ENCODE data around the gene PLAAT2.

DNA sequence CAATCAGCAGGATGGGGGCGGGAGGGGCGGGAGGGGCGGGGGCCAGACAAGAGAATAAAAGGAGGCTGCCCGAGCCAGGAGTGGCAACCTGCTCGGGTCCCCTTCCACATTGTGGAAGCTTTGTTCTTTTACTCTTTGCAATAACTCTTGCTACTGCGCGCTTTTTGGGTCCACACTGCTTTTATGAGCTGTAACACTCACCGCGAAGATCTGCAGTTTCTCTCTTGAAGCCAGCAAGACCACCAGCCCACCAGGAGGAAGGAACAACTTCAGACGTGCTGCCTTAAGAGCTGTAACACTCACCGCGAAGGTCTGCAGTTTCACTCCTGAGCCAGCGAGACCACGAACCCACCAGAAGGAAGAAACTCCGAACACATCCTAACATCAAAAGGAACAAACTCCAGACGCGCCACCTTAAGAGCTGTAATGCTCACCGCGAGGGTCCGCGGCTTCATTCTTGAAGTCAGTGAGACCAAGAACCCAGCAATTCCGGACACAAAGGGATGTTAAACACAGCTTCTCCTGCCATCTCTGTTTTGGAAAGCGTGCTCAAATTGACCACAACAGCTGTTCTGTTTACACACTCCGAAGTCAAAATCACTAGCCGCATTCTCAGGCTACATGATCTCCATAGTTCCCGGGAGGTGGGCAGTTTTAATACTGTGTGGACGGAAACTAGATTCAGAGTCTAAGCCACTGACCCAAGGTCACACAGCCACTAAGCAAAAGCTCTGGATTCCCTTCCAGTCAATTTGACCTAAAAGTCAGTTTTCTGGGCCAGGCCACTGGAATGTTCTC is 11.9 kb downstream of the PLAAT2 start:
- TF ChIP-seq, protein P1, sequence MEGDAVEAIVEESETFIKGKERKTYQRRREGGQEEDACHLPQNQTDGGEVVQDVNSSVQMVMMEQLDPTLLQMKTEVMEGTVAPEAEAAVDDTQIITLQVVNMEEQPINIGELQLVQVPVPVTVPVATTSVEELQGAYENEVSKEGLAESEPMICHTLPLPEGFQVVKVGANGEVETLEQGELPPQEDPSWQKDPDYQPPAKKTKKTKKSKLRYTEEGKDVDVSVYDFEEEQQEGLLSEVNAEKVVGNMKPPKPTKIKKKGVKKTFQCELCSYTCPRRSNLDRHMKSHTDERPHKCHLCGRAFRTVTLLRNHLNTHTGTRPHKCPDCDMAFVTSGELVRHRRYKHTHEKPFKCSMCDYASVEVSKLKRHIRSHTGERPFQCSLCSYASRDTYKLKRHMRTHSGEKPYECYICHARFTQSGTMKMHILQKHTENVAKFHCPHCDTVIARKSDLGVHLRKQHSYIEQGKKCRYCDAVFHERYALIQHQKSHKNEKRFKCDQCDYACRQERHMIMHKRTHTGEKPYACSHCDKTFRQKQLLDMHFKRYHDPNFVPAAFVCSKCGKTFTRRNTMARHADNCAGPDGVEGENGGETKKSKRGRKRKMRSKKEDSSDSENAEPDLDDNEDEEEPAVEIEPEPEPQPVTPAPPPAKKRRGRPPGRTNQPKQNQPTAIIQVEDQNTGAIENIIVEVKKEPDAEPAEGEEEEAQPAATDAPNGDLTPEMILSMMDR (IDR thresholded peaks at IDR 0.05) = no peak
- TF ChIP-seq POLR2AphosphoS5 (IDR thresholded peaks at IDR 0.05) = no peak
